HL-60 (cell line): Measurements from ENCODE around the gene MFSD6L.

ENCODE experiments used
- CTCF ChIP-seq: IDR thresholded peaks from one replicate; pipeline ENCODE4 v1.5.1; 2011; ENCODE audit warnings: low read length, control low read depth, inconsistent platforms; ENCODE audit not compliant: insufficient read depth
- GABPA ChIP-seq: IDR thresholded peaks from 2 replicates; pipeline ENCODE4 v1.6.1; 2012; ENCODE audit warnings: low read depth
- POLR2AphosphoS5 ChIP-seq: IDR thresholded peaks from 2 replicates; pipeline ENCODE4 v1.6.1; 2012; ENCODE audit warnings: low read depth
- REST ChIP-seq: IDR thresholded peaks from 2 replicates; pipeline ENCODE4 v1.6.1; 2012; ENCODE audit warnings: low read depth; ENCODE audit not compliant: insufficient replicate concordance
- SPI1 ChIP-seq: IDR thresholded peaks from 2 replicates; pipeline ENCODE4 v1.6.1; 2012; ENCODE audit warnings: low read depth, mild to moderate bottlenecking, borderline replicate concordance

- TF ChIP-seq POLR2AphosphoS5 (no peak), CTCF (no peak), REST (no peak), GABPA (no peak), SPI1 (no peak)
These were observed 1.5 kb upstream of the MFSD6L start for GRCh38 chr17:8800656-8801055.
